K562 (cell line): ENCODE measurements around the gene RBM20.

Experiments
- CBX8 ChIP-seq: fragments of 200-600 bp; sonication (generic); IDR thresholded peaks from 2 replicates; pipeline ENCODE4 v1.6.1; 2012; ENCODE audit warnings: borderline replicate concordance, mixed run types, low read depth, mild to moderate bottlenecking, moderate library complexity, mixed read lengths, low read length, control low read depth, inconsistent platforms; ENCODE audit not compliant: poor library complexity, severe bottlenecking; ENCODE audit errors: extremely low read depth
- CEBPB ChIP-seq: fragments of 450-650 bp; IDR thresholded peaks from 2 replicates; pipeline ENCODE4 v1.6.1; 2016; ENCODE audit warnings: missing genetic modification characterization, missing compliant biosample characterization
- CEBPZ ChIP-seq: fragments of 150-350 bp; IDR thresholded peaks from 2 replicates; pipeline ENCODE4 v1.6.1; 2014; ENCODE audit warnings: low read depth, mild to moderate bottlenecking, low read length, borderline replicate concordance
- MGA ChIP-seq: fragments of 450-650 bp; IDR thresholded peaks from 2 replicates; pipeline ENCODE4 v1.6.1; 2016; ENCODE audit warnings: mild to moderate bottlenecking, moderate library complexity
- MYNN ChIP-seq, 2 experiments: sonication (generic); formaldehyde crosslinking in 1 of 2; IDR thresholded peaks; 2 replicates each; pipeline versions ENCODE4 v1.5.0 to v1.6.1; 2016 to 2020; ENCODE audit warnings: antibody characterized with exemption in 1 of 2, missing genetic modification reagents in 1 of 2
- ZBTB33 ChIP-seq: sonication (generic); formaldehyde crosslinking; IDR thresholded peaks from 2 replicates; pipeline ENCODE4 v1.8.1; 2023; ENCODE audit warnings: mild to moderate bottlenecking, missing genetic modification reagents
- ZNF384 ChIP-seq: IDR thresholded peaks from 2 replicates; pipeline ENCODE4 v1.6.1; 2012; ENCODE audit warnings: low read depth, low read length, improper control_type of control experiment

DNA sequence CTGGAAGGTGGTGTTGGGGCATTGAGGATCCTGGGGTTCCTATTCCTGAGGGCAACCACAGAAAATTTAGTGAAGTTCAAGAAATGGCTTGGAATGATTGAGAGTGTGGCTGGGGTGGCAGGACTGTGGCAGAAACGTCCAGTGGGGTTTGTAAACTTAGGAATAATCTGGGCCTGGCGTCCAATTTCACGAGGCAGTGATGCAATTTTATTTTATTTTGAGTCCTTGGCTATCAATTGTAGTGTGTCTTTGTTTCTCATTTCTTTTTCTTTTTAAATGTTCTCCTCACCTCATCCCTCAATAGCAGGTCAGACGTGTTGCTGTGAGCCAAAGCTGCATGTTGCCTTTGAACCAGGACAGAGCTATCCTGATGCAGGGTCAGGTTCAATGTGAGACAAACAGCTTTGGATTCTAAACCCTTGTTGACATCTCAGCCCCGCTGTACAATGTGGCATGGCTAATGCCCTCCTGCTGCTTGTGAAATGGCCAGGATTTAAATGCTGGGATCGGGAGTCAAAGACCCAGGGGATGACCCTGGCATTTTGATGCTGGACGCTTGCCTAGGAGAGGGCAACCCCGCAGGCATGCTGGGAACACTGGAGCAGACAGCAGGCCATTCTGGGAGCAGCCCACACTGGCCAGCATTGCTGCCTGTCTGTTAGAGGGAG is 64.8 kb downstream of the RBM20 start:
- TF ChIP-seq CEBPZ (no peak), ZBTB33 (CRISPR knock-in tag) (no peak), CEBPB (no peak), MGA (no peak), CBX8 (no peak), MYNN (IDR thresholded peaks at IDR 0.05) (no peak), MYNN (CRISPR knock-in tag; IDR thresholded peaks at IDR 0.05) (no peak), ZNF384 (no peak)
